Stimulated activated effector memory CD8-positive, alpha-beta T cell treated with anti-CD3 and anti-CD28 coated beads, Interleukin-12 subunit alpha, Interleukin-12 subunit beta, amount 100 ng/mL, for 72 hours (primary cell): ENCODE data around the gene KRT7.

Experiments used
- ATAC-seq: fragments of 150-1000 bp; cut with Tn5 transposase; 2 replicates; pipeline ENCODE4 v1.10.0; 2021
- DNase-seq, 2 donors: peaks; one replicate each; pipeline ENCODE4 v3.0.0; 2021 to 2022; ENCODE audit warnings: low spot score in 2 of 2
- H3K27ac Mint-ChIP-seq: one replicate; pipeline ENCODE4 v1.8.0; 2022; ENCODE audit warnings: mild to moderate bottlenecking, mixed read lengths
- H3K36me3 Mint-ChIP-seq: one replicate; pipeline ENCODE4 v1.8.0; 2022; ENCODE audit warnings: mild to moderate bottlenecking, mixed read lengths
- H3K4me1 Mint-ChIP-seq: one replicate; pipeline ENCODE4 v1.8.0; 2022; ENCODE audit warnings: mixed read lengths
- H3K4me3 Mint-ChIP-seq: one replicate; pipeline ENCODE4 v1.8.0; 2022; ENCODE audit warnings: mild to moderate bottlenecking, mixed read lengths
- H3K9me3 Mint-ChIP-seq: one replicate; pipeline ENCODE4 v1.8.0; 2022; ENCODE audit warnings: mixed read lengths

Gene KRT7

GRCh38 chr12:52232674-52233461, at the start of gene KRT7:
Gene KRT7 (plus strand): TSS chr12:52233243. CDS start chr12:52233297, 54 bp downstream.
- DNase-seq = no peak
- Mint-ChIP-seq H3K4me1 (peaks cover 8% of the 10 kb centered on the region), H3K36me3 (no peaks in the 10 kb centered on the region), H3K9me3 (no peaks in the 10 kb centered on the region), H3K4me3 (no peak within 1 kb of the TSS), H3K27ac (no peak within 1 kb of the TSS)
- no peak for ATAC-seq

- Mint-ChIP-seq H3K4me1 (peaks cover 6% of the 10 kb centered on the region), H3K9me3 (no peaks in the 10 kb centered on the region), H3K36me3 (no peaks in the 10 kb centered on the region), H3K27ac (no peak overlapping the region), H3K4me3 (no peak overlapping the region)
- DNase-seq (no peak), ATAC-seq (no peak)
These were observed 49.5 kb upstream of the KRT7 start for GRCh38 chr12:52183544-52183910.

GRCh38 chr12:52183971-52184370, 49.1 kb upstream of the KRT7 start:
- H3K4me1 Mint-ChIP-seq = peaks cover 6% of the 10 kb centered on the region
- H3K4me3 Mint-ChIP-seq = no peak overlapping the region
- ATAC-seq (no peak), DNase-seq (no peak)
- no peak overlapping the region for H3K27ac Mint-ChIP-seq
- H3K9me3 Mint-ChIP-seq = no peaks in the 10 kb centered on the region
- no peaks in the 10 kb centered on the region for H3K36me3 Mint-ChIP-seq

GRCh38 chr12:52184813-52185212, 48.2 kb upstream of the KRT7 start:
- Mint-ChIP-seq H3K4me1 (peaks cover 6% of the 10 kb centered on the region), H3K27ac (no peak overlapping the region), H3K36me3 (no peaks in the 10 kb centered on the region), H3K4me3 (no peak overlapping the region), H3K9me3 (no peaks in the 10 kb centered on the region)
- no peak for ATAC-seq
- DNase-seq = no peak

- DNase-seq (no peak), ATAC-seq (no peak)
- Mint-ChIP-seq H3K4me1 (peaks cover 6% of the 10 kb centered on the region), H3K9me3 (no peaks in the 10 kb centered on the region), H3K4me3 (no peak overlapping the region), H3K36me3 (no peaks in the 10 kb centered on the region), H3K27ac (no peak overlapping the region)
These were observed 47.6 kb upstream of the KRT7 start for GRCh38 chr12:52185400-52185967.

- no peak for ATAC-seq
- H3K4me1 Mint-ChIP-seq = peaks cover 6% of the 10 kb centered on the region
- no peak overlapping the region for H3K4me3 Mint-ChIP-seq
- H3K27ac Mint-ChIP-seq = no peak overlapping the region
- no peak for DNase-seq
- H3K9me3 Mint-ChIP-seq = no peaks in the 10 kb centered on the region
- H3K36me3 Mint-ChIP-seq = no peaks in the 10 kb centered on the region
These were observed 46.8 kb upstream of the KRT7 start for GRCh38 chr12:52186118-52186840.

GRCh38 chr12:52187206-52187605, 45.8 kb upstream of the KRT7 start:
- Mint-ChIP-seq H3K36me3 (no peaks in the 10 kb centered on the region), H3K27ac (no peak overlapping the region), H3K9me3 (no peaks in the 10 kb centered on the region), H3K4me1 (peaks cover 6% of the 10 kb centered on the region), H3K4me3 (no peak overlapping the region)
- ATAC-seq = no peak
- no peak for DNase-seq

GRCh38 chr12:52187640-52188039, 45.4 kb upstream of the KRT7 start:
- H3K4me3 Mint-ChIP-seq = no peak overlapping the region
- no peaks in the 10 kb centered on the region for H3K36me3 Mint-ChIP-seq
- no peak for DNase-seq
- no peak overlapping the region for H3K27ac Mint-ChIP-seq
- no peaks in the 10 kb centered on the region for H3K9me3 Mint-ChIP-seq
- H3K4me1 Mint-ChIP-seq = peaks cover 6% of the 10 kb centered on the region
- no peak for ATAC-seq

- ATAC-seq (no peak), DNase-seq (no peak)
- peaks cover 6% of the 10 kb centered on the region for H3K4me1 Mint-ChIP-seq
- H3K27ac Mint-ChIP-seq = no peak overlapping the region
- no peaks in the 10 kb centered on the region for H3K36me3 Mint-ChIP-seq
- no peak overlapping the region for H3K4me3 Mint-ChIP-seq
- no peaks in the 10 kb centered on the region for H3K9me3 Mint-ChIP-seq
These were observed 44.4 kb upstream of the KRT7 start for GRCh38 chr12:52188658-52189057.

GRCh38 chr12:52189376-52190174, 43.5 kb upstream of the KRT7 start:
- Mint-ChIP-seq H3K9me3 (no peaks in the 10 kb centered on the region), H3K36me3 (no peaks in the 10 kb centered on the region), H3K27ac (no peak overlapping the region), H3K4me3 (no peak overlapping the region), H3K4me1 (peaks cover 5% of the 10 kb centered on the region)
- DNase-seq (no peak), ATAC-seq (no peak)

GRCh38 chr12:52190860-52191729, 41.9 kb upstream of the KRT7 start:
- Mint-ChIP-seq H3K27ac (no peak overlapping the region), H3K4me3 (no peak overlapping the region), H3K4me1 (peaks cover 10% of the 10 kb centered on the region), H3K36me3 (no peaks in the 10 kb centered on the region), H3K9me3 (no peaks in the 10 kb centered on the region)
- no peak for DNase-seq
- no peak for ATAC-seq

GRCh38 chr12:52191841-52192791, 40.9 kb upstream of the KRT7 start, which contains the start of gene KRT80:
Gene KRT80 (minus strand): TSS chr12:52192014. CDS start chr12:52191902, 112 bp downstream.
- peak; percentile 66 for ATAC-seq
- Mint-ChIP-seq H3K4me1 (peaks cover 10% of the 10 kb centered on the region), H3K27ac (peak within 1 kb of the TSS; percentile 45), H3K4me3 (no peak within 1 kb of the TSS), H3K36me3 (no peaks in the 10 kb centered on the region), H3K9me3 (no peaks in the 10 kb centered on the region)
- no peak for DNase-seq

GRCh38 chr12:52193532-52193931, 39.5 kb upstream of the KRT7 start:
- no peaks in the 10 kb centered on the region for H3K36me3 Mint-ChIP-seq
- ATAC-seq (no peak), DNase-seq (no peak)
- no peaks in the 10 kb centered on the region for H3K9me3 Mint-ChIP-seq
- H3K4me3 Mint-ChIP-seq = no peak overlapping the region
- H3K27ac Mint-ChIP-seq = no peak overlapping the region
- H3K4me1 Mint-ChIP-seq = peaks cover 10% of the 10 kb centered on the region
